Prostate gland (tissue), 2 donors: Measurements from ENCODE around the gene LMTK3.

Source experiments
- POLR2A ChIP-seq: fragments of 450-650 bp; IDR thresholded peaks from one replicate; pipeline ENCODE4 v1.6.1; 2016; ENCODE audit warnings: antibody characterized with exemption, mild to moderate bottlenecking
- TF ChIP-seq, protein P1 (sequence below), 4 experiments: fragments of 200-600 bp in 2 of 4; fragments of 450-650 bp in 2 of 4; sonication (generic) in 2 of 4; IDR thresholded peaks; 1 replicate in 3 of 4; 2 replicates in 1 of 4; pipeline ENCODE4 v1.5.1; 2016 to 2019; ENCODE audit warnings: antibody characterized with exemption in 4 of 4, mild to moderate bottlenecking in 2 of 4, moderate library complexity in 2 of 4

GRCh38 chr19:48544856-48545750, 33.5 kb upstream of the LMTK3 start:
- TF ChIP-seq, protein P1, sequence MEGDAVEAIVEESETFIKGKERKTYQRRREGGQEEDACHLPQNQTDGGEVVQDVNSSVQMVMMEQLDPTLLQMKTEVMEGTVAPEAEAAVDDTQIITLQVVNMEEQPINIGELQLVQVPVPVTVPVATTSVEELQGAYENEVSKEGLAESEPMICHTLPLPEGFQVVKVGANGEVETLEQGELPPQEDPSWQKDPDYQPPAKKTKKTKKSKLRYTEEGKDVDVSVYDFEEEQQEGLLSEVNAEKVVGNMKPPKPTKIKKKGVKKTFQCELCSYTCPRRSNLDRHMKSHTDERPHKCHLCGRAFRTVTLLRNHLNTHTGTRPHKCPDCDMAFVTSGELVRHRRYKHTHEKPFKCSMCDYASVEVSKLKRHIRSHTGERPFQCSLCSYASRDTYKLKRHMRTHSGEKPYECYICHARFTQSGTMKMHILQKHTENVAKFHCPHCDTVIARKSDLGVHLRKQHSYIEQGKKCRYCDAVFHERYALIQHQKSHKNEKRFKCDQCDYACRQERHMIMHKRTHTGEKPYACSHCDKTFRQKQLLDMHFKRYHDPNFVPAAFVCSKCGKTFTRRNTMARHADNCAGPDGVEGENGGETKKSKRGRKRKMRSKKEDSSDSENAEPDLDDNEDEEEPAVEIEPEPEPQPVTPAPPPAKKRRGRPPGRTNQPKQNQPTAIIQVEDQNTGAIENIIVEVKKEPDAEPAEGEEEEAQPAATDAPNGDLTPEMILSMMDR (IDR thresholded peaks at IDR 0.05), result no peak
- TF ChIP-seq POLR2A, result no peak
